Endothelial cell of umbilical vein (primary cell): ENCODE data around the gene HDHD2. TPM values are rescaled to one million over a fixed set of nuclear protein-coding genes. Genes with fewer than 3 reads are reported as not detected.

Source experiments
- BruUV-seq: library from RNA; stranded (reverse); fragments of 400-500 nt; replicated peaks from 2 replicates; lab custom pipeline; 2021; lab: Mats Ljungman, UMichigan
- CTCF ChIA-PET: fragments of 300-600, 350-600 bp; sonication (Branson Sonifier 250); formaldehyde crosslinking; loops from one replicate; lab custom pipeline; 2021; ENCODE audit warnings: antibody characterized with exemption, inconsistent platforms; lab: Charles Lee
- POLR2A ChIA-PET: fragments of 300-600, 350-600 bp; sonication (Branson Sonifier 250); formaldehyde crosslinking; loops from one replicate; lab custom pipeline; 2021; ENCODE audit warnings: antibody characterized with exemption, inconsistent platforms; lab: Charles Lee
- DNase-seq: peaks from one replicate; pipeline ENCODE4 v3.0.0-alpha.2; 2011; ENCODE audit warnings: low read depth, low spot score
- FAIRE-seq: peaks from 2 replicates; lab custom pipeline; 2011; peaks lifted over from hg19 to GRCh38; lab: Jason Lieb, UNC
- H2AFZ ChIP-seq: 2 replicates; pipeline ENCODE4 v1.6.0; 2012; ENCODE audit warnings: low read depth, low read length, control low read depth, inconsistent platforms
- H3K27ac ChIP-seq: 2 replicates; pipeline ENCODE4 v1.5.1; 2011; ENCODE audit warnings: low read depth, mild to moderate bottlenecking, control low read depth, low read length, moderate library complexity; ENCODE audit not compliant: insufficient read depth
- H3K27me3 ChIP-seq, 2 experiments: 2 replicates each; pipeline versions ENCODE4 v1.6.0 to v1.6.1; 2011; ENCODE audit warnings: low read length in 2 of 2, mixed read lengths in 1 of 2; ENCODE audit not compliant: control insufficient read depth in 2 of 2, insufficient read depth in 2 of 2
- H3K36me3 ChIP-seq, 2 experiments: 2 replicates in 1 of 2; 3 replicates in 1 of 2; pipeline ENCODE4 v1.5.1; 2011; ENCODE audit warnings: low read length in 2 of 2, mild to moderate bottlenecking in 1 of 2, moderate library complexity in 1 of 2; ENCODE audit not compliant: control insufficient read depth in 2 of 2, insufficient read depth in 2 of 2; ENCODE audit errors: extremely low read depth in 1 of 2
- H3K4me1 ChIP-seq: 3 replicates; pipeline ENCODE4 v1.5.1; 2011; ENCODE audit warnings: mild to moderate bottlenecking, low read length; ENCODE audit not compliant: control insufficient read depth, insufficient read depth; ENCODE audit errors: extremely low read depth
- H3K4me2 ChIP-seq: 2 replicates; pipeline ENCODE4 v1.6.1; 2011; ENCODE audit warnings: low read length, control low read depth, mixed read lengths; ENCODE audit not compliant: insufficient read depth
- H3K4me3 ChIP-seq, 3 experiments: fragments of 200-600 bp in 1 of 3; sonication (generic), shearing (Covaris generic) in 1 of 3; replicated peaks in 1 of 3; 2 replicates each; pipeline ENCODE4 v1.5.1; 2011 to 2016; ENCODE audit warnings: control low read depth in 3 of 3, low read length in 3 of 3, mild to moderate bottlenecking in 2 of 3, inconsistent platforms in 1 of 3, low read depth in 1 of 3, moderate library complexity in 1 of 3; ENCODE audit not compliant: insufficient read depth in 1 of 3
- H3K79me2 ChIP-seq: 2 replicates; pipeline ENCODE4 v1.6.0; 2012; ENCODE audit warnings: low read length, inconsistent platforms; ENCODE audit not compliant: control insufficient read depth, insufficient read depth
- H3K9ac ChIP-seq: replicated peaks from 2 replicates; pipeline ENCODE3; 2011; ENCODE audit warnings: low read length, control low read depth; ENCODE audit not compliant: insufficient read depth; ENCODE audit errors: extremely low read depth
- H3K9me1 ChIP-seq: replicated peaks from 3 replicates; pipeline ENCODE4 v1.6.0; 2011; ENCODE audit warnings: mild to moderate bottlenecking, low read length; ENCODE audit not compliant: control insufficient read depth, insufficient read depth; ENCODE audit errors: extremely low read depth
- H3K9me3 ChIP-seq: replicated peaks from 2 replicates; pipeline ENCODE4 v1.5.1; 2012; ENCODE audit warnings: low read length, inconsistent platforms; ENCODE audit not compliant: control insufficient read depth, insufficient read depth
- H4K20me1 ChIP-seq: replicated peaks from 2 replicates; pipeline ENCODE3; 2011; ENCODE audit warnings: mild to moderate bottlenecking, low read length; ENCODE audit not compliant: control insufficient read depth, insufficient read depth; ENCODE audit errors: extremely low read depth
- EZH2 ChIP-seq: IDR thresholded peaks from 2 replicates; pipeline ENCODE4 v1.6.1; 2012; ENCODE audit warnings: borderline replicate concordance, low read depth, mild to moderate bottlenecking, moderate library complexity, low read length, inconsistent platforms; ENCODE audit not compliant: severe bottlenecking
- FOS ChIP-seq: IDR thresholded peaks from 2 replicates; pipeline ENCODE4 v1.6.1; 2011; ENCODE audit warnings: mild to moderate bottlenecking, low read length, moderate library complexity, borderline replicate concordance; ENCODE audit not compliant: insufficient read depth
- GATA2 ChIP-seq: IDR thresholded peaks from 2 replicates; pipeline ENCODE4 v1.7.0; 2011; ENCODE audit warnings: low read depth, mild to moderate bottlenecking, moderate library complexity, mixed read lengths, low read length; ENCODE audit not compliant: insufficient read length, insufficient read depth
- JUN ChIP-seq: IDR thresholded peaks from 2 replicates; pipeline ENCODE4 v1.6.1; 2011; ENCODE audit warnings: borderline replicate concordance, low read depth; ENCODE audit not compliant: insufficient read length, insufficient read depth
- POLR2A ChIP-seq: IDR thresholded peaks from 2 replicates; pipeline ENCODE4 v1.6.1; 2012; ENCODE audit warnings: low read depth, mild to moderate bottlenecking, control low read depth, low read length
- dilution Hi-C: fragments of 300-500 bp; cut with MboI; formaldehyde crosslinking; loops from one replicate; pipeline ENCODE4 v1.15.0; 2019; ENCODE audit warnings: low sequenced_read_pairs; ENCODE audit not compliant: extremely low pct_ligation_motif_present
- intact Hi-C: fragments of 100-400 bp; cut with micrococcal nuclease; formaldehyde crosslinking; loops from one replicate; pipeline ENCODE4 v1.10.0; 2022
- polyA plus RNA-seq, 4 experiments: library from polyadenylated mRNA; depleted of rRNA in 3 of 4; stranded (reverse) in 3 of 4; unstranded in 1 of 4; fragments of >200 nt; gene quantifications; 2 replicates each; pipeline versions ENCODE4 v1.2.1 to v1.2.3, GENCODE V29; 2011 to 2012; ENCODE audit warnings: missing spikeins in 1 of 4
- total RNA-seq: library from RNA; stranded (reverse); gene quantifications from 2 replicates; pipeline ENCODE4 v1.2.3, GENCODE V29; 2021
- TF ChIP-seq, protein P1 (sequence below), 2 donors: IDR thresholded peaks; 1 replicate in 1 of 2; 2 replicates in 1 of 2; pipeline ENCODE4 v1.5.1; 2011; ENCODE audit warnings: low read length in 2 of 2, mild to moderate bottlenecking in 2 of 2, moderate library complexity in 2 of 2, control low read depth in 1 of 2, inconsistent platforms in 1 of 2, low read depth in 1 of 2; ENCODE audit not compliant: insufficient read depth in 1 of 2; ENCODE audit errors: extremely low read depth in 1 of 2

HDHD2 gene
- total and polyA plus RNA-seq, 2 donors (not counting 3 experiments of a cell fraction or from before 2014, with no cell fraction given) = 3.5 to 18.7 TPM

DNA sequence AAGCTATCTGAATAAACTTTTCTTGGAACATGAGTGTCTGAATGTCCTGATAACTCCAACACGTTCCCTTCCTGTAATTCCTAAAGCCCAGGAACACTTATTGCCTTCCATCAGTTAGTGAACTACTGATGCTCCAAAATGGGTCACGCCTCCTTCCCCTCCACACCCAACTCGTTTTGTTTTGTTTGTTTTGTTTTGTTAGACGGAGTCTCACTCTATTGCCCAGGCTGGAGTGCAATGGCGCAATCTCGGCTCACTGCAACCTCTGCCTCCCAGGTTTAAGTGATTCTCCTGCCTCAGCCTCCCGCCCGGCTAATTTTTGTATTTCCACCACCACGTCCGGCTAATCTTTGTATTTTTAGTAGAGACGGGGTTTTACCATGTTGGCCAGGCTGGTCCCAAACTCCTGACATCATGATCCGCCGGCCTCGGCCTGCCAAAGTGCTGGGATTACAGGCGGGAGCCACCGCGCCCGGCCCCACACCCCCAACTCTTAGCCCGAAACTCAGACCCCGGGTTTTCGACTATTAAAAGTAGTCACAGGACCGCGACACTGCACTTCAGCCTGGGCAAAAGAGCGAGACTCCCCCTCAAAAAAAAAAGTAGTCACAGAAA, 25.1 kb upstream of the HDHD2 start:
- dilution Hi-C loops = no loop called here
- Histone ChIP-seq H3K36me3 (no peaks in the 10 kb centered on the region), H4K20me1 (peaks cover 3% of the 10 kb centered on the region), H3K9me1 (peaks cover 4% of the 10 kb centered on the region), H3K79me2 (peaks cover 56% of the 10 kb centered on the region), H3K4me2 (peak overlapping the region; percentile 96), H3K4me1 (peaks cover 17% of the 10 kb centered on the region), H3K27ac (peak overlapping the region; percentile 64), H3K27me3 (peaks cover 0 to 3% of the 10 kb centered on the region in 2 experiments), H2AFZ (peak overlapping the region; percentile 95), H3K9me3 (no peaks in the 10 kb centered on the region), H3K9ac (peak overlapping the region; percentile 90), H3K4me3 (peak overlapping the region; percentile 95 to 97 (median 95))
- intact Hi-C loops = no loop called here
- ChIA-PET POLR2A (no interaction called here), CTCF (no interaction called here)
- DNase-seq (peak; percentile 27), FAIRE-seq (peak; percentile 35)
- BruUV-seq = TSS peak; percentile 31
- TF ChIP-seq EZH2 (no peak), FOS (no peak), JUN (no peak), POLR2A (no peak), GATA2 (no peak)
- TF ChIP-seq, protein P1, sequence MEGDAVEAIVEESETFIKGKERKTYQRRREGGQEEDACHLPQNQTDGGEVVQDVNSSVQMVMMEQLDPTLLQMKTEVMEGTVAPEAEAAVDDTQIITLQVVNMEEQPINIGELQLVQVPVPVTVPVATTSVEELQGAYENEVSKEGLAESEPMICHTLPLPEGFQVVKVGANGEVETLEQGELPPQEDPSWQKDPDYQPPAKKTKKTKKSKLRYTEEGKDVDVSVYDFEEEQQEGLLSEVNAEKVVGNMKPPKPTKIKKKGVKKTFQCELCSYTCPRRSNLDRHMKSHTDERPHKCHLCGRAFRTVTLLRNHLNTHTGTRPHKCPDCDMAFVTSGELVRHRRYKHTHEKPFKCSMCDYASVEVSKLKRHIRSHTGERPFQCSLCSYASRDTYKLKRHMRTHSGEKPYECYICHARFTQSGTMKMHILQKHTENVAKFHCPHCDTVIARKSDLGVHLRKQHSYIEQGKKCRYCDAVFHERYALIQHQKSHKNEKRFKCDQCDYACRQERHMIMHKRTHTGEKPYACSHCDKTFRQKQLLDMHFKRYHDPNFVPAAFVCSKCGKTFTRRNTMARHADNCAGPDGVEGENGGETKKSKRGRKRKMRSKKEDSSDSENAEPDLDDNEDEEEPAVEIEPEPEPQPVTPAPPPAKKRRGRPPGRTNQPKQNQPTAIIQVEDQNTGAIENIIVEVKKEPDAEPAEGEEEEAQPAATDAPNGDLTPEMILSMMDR (IDR thresholded peaks at IDR 0.05; ENCODE audit: extremely low read depth in 1 of 2, insufficient read depth in 1 of 2, low read depth in 1 of 2, low read length in 2 of 2) = no peak
